Hematopoietic multipotent progenitor cell treated with erythropoietin and hydrocortisone succinate and interleukin-3 and kit ligand, for 17 days (in vitro differentiated cells): ENCODE results near the gene ERLEC1.
"Not testable (repeated sequence)": the region's sequence is repeated elsewhere in the genome, so short reads cannot be mapped to it uniquely, and the experiment has no call there.

Experiments used
- DNase-seq: peaks from one replicate; pipeline ENCODE4 v3.0.0-alpha.2; 2015; ENCODE audit warnings: low spot score

ERLEC1 gene, protein sequence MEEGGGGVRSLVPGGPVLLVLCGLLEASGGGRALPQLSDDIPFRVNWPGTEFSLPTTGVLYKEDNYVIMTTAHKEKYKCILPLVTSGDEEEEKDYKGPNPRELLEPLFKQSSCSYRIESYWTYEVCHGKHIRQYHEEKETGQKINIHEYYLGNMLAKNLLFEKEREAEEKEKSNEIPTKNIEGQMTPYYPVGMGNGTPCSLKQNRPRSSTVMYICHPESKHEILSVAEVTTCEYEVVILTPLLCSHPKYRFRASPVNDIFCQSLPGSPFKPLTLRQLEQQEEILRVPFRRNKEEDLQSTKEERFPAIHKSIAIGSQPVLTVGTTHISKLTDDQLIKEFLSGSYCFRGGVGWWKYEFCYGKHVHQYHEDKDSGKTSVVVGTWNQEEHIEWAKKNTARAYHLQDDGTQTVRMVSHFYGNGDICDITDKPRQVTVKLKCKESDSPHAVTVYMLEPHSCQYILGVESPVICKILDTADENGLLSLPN

DNA sequence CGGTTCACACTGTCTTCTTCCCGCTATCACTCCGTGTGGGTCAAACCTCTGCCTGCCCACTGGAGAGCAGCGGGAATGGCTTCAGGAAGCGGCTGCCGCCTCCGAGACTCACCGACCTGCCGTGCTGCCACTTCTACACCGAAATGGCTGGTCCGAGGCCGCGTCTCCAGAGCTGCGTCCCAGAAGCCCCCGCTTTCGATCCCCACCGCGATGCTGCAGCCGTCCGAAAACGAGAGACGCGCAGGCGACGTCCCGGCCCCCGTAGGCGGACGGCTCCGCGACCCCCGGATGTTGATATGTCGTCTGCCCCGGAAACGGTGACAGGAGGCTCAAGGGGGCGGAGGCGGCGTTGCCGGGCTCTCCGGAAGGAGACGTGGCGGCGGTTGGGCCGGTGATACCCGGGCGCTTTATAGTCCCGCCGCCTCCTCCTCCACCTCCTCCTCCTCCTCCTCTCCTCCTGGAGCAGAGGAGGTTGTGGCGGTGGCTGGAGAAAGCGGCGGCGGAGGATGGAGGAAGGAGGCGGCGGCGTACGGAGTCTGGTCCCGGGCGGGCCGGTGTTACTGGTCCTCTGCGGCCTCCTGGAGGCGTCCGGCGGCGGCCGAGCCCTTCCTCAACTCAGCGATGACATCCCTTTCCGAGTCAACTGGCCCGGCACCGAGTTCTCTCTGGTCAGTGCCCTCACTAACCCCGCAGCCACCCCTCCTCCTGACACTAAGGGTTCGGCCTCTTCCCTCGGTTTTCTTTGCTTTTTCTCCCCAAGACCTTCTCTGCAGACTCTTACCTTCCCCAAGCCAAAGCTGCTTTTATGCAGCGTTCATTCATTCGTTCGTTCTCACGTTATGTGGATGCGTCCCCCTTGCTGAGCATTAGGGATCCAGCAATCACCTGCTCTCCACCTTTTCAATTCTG is at the start of gene ERLEC1, which contains the start of gene ASB3:
Gene ERLEC1 (plus strand): TSS at position 340 of the 909 bp plus-strand sequence. CDS start 167 bp downstream, at position 507.
Gene ASB3 (minus strand): TSS at position 249 of the 909 bp plus-strand sequence. CDS start 21,381 bp downstream, outside the sequence.
- DNase-seq = peak; percentile 57

DNA sequence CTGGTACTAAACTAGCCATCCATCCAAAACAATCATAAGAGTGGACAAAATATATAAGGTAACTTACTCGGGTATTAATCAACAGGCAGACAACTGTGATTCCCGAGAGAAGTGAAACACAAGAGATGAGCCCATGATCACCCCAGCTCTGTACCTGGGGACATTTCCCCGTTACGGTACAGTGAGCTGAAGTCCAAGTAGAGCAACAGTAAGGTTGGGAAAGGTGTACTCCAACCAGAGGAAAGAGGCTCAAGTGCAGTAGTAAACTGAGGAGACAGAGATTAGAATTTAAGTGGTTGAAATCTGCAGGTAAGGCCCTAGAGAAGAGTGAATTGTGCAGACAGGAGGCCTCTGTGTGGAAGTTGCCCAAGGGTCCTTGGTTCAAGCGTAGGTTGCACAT is 49.8 kb upstream of the ERLEC1 start:
- DNase-seq = no peak

DNA sequence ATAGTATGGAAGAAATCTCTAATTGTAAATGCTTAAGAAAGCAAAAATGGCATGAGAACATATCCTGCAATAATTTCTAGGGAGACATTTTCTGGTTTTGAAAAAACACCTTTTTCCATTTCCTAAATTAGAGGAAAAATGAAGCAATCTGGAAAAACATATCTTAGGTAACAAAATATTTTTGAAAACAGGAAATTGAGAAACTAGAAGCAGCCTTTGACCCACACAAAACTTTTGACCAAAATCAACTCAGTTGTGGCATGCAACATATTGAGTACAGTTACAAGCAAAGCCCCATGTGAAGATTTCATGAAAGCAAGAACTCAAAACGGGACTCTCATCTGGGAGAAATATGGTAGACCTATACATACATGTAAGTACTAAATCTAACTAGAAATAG is 47.8 kb upstream of the ERLEC1 start:
- no peak for DNase-seq

DNA sequence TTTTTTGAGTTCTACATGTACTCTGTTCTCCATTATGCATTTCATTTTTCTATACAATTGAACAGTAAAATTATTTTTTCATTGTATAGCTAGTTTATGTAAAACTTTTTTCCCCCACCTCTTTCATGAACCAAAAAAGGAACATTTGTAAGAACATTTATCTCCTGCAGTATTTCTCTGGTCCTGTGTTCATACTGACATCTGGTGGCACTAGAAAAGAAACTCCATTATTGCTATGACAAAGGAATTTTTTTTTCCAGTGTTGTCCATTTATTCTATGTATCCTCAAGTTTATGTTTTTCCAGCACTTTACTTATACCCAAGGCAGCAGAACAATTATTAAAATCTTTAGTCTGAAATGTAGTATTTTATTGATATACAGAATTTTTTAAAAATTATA is 46.7 kb upstream of the ERLEC1 start:
- peak; percentile 60 for DNase-seq

DNA sequence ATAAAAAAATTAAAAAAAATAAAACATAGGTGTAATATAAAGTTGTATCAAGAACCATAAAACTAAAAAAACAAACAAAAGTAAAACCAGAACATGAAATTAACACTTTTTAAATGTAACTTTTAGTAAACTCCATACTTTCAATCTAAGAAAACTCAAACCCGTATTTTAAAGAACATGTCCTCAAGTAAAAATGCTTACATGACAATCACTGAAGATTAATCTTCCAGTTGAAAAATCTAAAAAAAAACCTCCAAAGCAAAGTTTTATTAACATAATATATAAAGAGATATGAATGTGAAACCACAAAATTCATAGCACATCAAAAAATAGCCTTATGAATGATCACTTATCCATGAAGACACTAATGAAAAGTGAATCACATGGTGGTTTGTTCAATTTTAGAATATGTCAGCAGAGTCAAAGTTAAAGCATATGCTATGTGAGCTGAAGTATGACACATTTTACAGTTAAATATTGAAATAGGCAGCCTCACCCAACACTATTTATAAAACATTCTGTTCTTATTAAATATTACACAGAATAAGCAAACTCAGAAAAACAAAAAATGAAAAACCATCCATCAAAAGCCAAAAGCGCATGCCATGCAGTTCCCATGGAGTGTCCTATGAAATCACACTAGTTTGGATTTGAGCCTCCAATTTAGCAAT is 42.3 kb upstream of the ERLEC1 start:
- no peak for DNase-seq

DNA sequence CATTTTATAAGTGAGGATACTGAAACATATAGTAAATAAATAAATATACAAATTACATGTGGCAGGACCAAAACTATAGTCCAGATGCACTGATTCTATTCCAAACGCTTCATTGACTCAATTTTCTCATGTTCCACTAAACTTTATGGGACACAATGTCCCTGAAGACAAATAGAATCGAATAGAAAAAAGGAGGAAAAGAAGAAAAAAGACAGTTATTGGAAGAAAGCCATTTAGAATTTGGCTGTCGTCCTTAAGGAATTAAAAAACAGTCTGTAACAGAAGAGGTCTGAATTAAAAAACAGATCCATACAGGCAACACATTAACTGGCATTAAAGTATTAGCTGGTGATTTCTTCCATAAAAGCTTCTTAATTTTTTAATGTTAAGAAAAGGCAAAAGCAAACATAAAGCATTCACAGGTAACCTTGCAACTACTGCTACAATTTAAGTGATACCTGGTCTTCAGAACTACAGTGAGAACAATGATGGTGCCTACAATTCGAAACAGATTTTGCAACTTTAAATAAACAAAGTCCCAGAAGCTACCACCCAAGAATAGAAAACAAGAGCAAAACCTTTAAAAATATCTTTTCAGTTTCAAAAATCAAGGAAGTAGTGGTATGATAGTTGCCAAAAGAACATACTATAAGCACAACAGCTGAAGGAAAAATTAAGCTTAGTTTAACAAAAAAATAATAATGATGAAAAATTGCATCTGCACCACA is 36.6 kb upstream of the ERLEC1 start:
- no peak for DNase-seq

DNA sequence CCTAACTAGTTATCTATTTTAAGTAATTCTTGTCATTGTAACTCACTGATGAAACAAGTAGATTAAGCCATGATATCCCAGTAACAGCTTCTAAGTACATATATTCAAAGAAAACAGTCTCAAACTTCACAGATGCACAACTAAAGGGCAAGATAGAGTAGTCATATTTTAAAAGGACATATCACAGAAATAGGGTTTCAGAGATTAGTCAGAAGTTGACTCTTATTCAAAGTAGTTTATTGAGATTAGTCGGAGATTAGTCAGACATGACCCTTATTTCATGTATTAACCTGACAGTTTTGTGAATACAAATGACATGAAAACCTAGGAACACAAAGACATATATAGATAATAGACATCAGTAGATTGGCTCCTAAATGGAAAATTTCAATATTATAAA is 35.1 kb upstream of the ERLEC1 start:
- no peak for DNase-seq

DNA sequence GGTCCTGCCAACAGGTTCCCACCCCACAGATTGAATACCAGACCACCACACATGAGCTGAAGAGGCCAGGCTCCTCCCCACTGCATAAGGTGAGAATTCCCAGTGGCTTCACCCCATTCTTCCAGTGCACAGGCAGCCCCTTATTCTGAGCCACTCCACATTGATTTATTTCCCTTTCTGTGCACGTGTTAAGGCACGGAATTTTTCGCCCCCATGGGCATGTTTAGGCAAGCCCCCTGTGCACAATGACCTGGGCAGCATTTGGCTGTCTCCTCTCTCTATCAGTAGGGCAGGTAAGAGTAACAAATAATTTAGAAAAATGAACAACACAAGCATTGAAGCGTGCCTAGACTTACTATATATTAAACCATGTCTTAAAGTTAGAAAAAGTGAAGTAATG is 34.5 kb upstream of the ERLEC1 start:
- DNase-seq = no peak

DNA sequence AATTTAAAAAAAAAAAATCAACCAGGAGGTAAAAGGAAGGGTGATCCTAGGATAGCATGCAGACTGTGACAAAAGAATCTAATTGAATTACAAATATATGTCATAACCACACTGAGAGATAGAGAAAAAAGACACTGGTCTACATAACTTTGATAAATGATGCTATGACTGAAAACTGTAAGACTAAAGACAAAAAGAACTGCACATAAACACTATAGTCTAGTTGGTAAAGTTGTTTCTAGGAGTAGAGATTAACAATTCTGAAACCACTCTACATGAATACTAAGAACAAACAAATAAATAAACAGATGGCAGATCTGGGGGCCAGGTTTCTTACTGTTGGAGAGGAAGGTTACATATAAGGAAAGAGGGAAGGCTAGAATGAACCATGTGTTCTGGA is 33.8 kb upstream of the ERLEC1 start:
- no peak for DNase-seq

DNA sequence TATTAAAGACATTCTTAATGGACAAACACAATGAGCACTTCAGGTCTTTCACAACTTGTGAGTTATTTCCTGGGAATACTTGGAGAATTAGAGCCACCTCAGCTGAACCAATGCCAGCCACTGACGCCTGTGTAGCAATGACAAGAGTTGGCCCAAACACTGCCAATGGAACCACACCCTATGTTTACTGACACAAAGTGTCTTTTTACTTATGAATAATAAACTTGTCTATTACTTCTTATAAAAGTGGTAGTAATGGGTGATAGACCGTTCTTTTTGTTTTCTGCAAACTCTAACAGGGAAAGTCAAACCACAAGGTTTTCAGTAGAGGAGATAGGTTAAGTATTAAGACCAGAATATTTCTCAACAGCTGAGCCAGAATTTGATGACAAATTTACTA is 31.7 kb upstream of the ERLEC1 start:
- peak; percentile 83 for DNase-seq

DNA sequence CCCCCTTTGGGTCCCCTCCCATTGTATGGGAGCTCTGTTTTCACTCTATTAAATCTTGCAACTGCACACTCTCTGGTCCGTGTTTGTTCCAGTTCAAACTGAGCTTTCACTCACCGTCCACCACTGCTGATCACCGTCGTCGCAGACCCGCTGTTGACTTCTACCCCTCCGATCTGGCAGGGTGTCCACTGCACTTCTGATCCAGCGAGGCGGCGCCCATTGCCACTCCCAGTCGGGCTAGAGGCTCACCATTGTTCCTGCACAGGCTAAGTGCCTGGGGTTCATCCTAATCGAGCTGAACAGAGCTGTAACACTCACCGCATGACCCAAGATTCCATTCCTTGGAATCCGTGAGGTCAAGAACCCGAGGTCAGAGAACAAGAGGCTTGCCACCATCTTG is 30.2 kb upstream of the ERLEC1 start:
- DNase-seq = no peak

DNA sequence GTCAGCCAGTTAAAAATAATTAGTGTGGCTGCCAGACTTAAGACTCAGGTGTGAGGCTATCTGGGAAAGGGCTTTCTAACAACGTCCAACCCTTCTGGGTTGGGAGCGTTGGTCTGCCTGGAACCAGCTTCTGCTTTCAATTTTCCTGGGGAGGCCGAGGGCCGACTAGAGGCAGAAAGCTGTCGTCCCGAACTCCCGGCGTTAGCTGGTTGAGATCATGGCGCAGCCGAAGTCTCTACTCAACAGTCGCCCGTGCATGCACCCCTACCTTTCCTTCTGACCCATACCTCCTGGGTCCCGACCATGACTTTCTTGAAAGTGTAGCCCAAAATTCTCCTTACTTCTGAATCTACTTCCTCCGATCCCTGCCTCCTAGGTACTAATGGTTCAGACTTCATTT is 29.6 kb upstream of the ERLEC1 start:
- DNase-seq = not testable (repeated sequence)

DNA sequence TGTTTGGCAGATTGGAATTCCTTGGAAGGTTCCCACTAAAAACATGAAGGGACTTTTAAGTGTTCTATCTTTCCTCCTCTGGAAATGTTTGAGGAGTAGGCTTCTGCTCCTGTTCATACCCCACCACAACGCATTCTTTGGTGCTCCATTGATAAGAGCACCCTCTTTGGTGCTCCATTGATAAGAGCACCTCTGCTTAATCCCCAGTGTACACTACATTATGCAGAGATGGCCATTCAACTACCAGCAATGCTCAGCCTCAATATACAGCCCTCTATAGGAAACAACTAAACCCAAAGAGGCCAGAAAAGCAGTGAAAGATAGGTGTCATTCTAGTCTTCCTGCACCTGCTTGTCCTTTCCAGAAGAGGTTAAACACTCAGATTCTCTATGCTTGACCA is 21.1 kb upstream of the ERLEC1 start:
- no peak for DNase-seq

DNA sequence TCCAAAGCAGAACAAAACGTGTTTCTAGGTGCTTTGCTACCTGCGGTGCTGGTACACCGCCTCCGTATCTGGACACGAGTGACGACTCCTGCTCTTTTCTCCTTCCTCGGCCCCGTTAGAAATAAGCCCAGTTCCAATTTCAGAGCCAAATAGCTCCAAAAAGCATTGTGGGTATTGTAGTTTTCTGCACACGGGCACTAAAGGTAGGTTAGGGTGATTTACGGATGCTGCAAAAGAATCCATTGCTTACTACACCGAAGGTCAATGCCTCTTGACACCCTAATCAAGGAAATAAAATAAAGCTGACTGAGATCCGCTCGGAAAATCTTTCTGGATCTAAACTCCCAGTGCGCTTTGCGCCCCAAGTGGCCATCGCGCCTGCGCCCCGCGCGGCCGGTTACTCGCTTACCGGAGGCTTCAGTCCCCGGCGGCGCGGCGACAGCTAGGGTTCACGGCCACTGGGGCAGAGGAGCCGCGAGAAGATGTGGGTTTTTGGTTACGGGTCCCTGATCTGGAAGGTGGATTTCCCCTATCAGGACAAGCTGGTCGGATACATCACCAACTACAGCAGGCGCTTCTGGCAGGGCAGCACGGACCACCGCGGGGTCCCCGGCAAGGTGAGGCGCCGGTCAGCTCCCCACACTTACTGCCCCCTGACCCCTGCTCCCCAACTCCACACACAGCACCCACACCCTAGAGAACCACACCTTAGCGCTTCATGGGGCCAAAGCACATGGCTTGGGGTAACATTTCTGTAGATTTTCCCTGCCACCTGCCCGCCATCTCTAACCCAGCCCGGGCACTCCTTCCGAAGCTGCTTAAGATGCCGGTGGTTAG is 19.2 kb upstream of the ERLEC1 start, which contains the start of gene CHAC2:
Gene CHAC2 (plus strand): TSS at position 400 of the 837 bp plus-strand sequence. CDS start 83 bp downstream, at position 483.
- DNase-seq = peak; percentile 90

DNA sequence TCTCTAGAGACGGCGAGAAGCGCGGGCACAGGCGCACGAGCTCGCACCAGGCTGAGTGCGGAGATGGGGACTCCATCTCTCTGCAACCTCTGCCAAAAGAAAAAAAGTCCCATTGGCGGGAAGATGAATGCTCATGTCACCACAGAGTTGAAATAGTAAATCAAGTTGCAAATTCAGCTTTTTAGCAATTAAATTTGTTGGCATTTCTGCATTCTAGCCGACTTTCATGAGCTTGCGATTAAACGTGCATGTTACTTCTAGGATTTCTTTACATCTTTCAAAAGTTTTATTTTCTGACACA is 18.7 kb upstream of the ERLEC1 start:
- peak; percentile 55 for DNase-seq

DNA sequence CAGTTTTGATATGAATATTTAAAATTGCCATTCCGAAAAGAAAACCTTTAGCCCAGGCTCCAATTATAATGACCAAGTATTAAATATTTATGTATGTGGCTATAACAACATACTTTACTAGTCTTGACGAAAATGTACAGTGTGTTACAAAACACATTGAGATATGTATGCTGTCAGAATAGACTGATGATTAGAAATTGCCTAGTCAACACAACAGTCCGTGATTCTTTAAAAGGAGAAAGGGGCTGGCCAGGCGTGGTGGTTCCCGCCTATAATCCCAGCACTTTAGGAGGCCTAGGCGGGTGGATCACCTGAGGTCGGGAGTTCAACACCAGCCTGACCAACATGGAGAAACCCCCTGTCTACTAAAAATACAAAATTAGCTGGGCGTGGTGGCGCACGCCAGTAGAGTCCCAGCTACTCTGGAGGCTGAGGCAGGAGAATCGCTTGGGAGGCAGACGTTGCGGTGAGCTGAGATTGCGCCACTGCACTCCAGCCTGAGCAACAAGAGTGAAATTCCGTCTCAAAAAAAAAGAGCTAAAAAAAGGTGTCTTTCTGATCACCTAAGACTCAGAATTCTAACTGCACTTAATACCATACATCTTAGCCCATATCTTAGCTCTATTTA is 17.4 kb upstream of the ERLEC1 start:
- no peak for DNase-seq

DNA sequence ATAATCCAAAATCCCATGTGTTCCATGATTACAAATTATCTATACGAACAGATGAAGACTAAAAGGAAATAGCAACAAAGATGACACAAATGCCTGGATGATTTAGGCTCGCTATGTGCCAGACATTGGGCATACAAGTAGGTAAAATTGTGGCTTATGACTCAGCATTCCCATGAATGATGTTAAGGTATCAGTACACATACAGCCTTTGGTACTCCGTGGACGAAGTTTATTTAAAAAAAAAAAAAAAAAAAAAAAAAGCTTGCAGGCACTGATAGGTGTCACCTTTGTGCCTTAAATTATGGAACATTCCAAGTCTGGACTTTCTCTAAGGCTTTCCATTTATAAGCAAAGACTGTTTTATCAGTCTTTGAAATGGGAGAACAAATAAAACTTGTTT is 16.6 kb upstream of the ERLEC1 start:
- DNase-seq = peak; percentile 77

DNA sequence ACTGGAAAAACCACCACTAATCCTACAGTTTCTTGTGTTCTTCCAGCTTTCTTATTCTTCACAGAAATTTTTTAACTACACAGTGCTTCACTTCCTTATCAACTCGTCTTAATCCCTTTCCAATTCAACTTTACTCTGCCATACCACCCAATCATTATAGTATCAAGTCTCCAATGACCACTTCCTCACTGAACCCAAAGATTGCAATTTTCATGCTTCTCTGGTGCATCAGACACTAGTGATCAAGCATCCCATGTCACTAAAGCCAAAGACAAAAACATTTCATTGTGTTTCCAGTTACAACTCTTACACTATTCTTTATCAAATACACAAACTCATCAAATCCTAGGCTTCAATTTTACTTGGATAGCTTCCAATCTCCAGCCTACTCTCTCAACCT is 9.7 kb upstream of the ERLEC1 start:
- DNase-seq = no peak

DNA sequence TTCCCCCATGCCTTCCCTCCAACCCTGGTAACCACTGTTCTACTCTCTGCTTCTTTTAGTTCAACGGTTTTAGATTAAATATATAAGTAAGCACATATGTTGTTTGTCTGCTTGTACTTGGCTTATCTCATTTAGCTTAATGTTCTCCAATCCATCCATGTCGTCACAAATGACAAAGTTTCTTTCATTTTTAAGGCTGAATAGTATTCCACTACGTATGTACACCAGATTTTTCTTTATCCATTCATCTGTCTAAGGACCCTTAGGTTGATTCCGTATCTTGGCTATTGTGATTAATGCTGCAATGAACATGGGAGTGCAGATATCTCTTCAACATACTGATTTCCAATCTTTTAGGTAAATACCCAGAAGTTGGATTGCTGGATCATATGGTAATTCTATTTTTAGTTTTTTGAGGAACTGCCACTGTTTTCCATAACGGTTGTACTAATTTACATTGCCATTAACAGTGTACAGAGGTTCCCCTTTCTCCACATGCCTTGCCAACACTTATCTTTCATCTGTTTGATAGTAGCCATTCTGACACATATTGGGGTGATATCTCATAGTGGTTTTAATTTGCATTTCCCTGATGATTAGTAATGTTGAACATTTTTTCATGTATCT is 8.2 kb upstream of the ERLEC1 start:
- DNase-seq = no peak

DNA sequence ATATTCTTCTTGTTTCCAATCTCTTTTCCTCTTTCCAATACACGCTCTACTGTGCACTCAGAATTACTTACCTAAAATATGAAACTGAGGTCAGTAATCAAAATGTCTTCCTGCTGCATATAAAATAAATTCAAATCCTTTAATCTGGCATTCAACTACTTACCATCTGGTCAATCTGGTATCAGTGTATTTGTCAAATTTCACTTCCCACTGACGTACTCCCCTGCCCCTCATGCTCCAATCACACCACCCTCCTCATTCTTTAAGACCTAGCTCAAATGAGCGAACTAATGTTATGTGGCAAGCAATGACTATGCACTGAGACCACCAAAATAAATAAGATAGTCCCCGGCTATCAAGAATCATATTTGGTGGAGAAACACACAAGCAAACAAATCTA is 6.8 kb upstream of the ERLEC1 start:
- DNase-seq = no peak
